ENCODE results near the gene ONECUT2.

DNA sequence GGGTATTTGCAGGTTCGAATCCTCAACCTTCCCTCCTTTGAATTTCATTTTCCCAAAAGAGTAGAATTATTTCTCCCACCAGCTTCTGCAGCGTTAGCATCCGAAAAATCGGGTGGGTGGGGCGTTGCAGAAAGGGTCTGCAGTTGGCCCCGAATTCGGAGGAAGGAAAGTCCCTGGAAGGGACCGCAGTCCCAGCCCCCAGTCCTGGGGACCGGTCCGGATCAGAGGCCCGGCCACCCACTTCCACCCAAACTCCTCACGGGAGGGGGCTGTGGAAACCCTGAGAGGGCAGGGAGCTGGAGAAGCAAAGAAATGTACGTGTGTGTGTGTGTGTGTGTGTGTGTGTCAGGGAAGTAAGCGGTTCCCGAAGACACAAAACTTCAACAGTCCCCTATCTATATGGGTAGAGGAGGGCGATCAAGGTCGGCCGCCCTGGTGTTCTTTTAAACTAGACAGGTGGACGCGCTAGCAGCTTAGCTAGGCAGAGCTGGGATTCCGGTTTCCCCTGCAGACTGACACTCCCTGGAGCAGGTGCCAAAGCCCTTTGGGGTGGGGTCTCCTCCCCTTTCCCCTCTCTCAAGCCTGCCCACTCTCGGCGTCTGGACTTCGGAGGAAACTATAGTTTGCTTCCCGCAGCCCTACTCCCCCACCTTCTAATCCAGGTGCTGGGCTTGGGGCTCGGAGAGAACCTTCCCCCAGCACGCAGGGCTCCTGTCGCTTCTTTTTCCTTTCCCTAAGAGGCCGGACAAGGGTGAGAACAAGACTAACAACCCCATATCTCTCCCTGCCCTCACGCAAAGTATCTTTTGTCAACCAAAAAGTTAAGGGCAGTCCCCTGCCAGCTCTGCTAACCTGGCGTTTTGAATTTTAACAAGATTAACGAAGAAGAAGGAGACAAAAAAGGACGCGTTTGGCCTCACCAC, 4.8 kb upstream of the ONECUT2 start:
- TF ChIP-seq, protein P1, sequence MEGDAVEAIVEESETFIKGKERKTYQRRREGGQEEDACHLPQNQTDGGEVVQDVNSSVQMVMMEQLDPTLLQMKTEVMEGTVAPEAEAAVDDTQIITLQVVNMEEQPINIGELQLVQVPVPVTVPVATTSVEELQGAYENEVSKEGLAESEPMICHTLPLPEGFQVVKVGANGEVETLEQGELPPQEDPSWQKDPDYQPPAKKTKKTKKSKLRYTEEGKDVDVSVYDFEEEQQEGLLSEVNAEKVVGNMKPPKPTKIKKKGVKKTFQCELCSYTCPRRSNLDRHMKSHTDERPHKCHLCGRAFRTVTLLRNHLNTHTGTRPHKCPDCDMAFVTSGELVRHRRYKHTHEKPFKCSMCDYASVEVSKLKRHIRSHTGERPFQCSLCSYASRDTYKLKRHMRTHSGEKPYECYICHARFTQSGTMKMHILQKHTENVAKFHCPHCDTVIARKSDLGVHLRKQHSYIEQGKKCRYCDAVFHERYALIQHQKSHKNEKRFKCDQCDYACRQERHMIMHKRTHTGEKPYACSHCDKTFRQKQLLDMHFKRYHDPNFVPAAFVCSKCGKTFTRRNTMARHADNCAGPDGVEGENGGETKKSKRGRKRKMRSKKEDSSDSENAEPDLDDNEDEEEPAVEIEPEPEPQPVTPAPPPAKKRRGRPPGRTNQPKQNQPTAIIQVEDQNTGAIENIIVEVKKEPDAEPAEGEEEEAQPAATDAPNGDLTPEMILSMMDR (IDR thresholded peaks at IDR 0.05) = no peak
- TF ChIP-seq POLR2A (IDR thresholded peaks at IDR 0.05) = no peak

Measured in ovary (tissue), 3 donors.